OCI-LY3 (cell line): Measurements from ENCODE around the gene PPARGC1A.

Source experiments
- CTCF ChIP-seq: fragments of 200-600, 300-600 bp; sonication (generic); IDR thresholded peaks from 2 replicates; pipeline ENCODE4 v1.5.1; 2014; ENCODE audit warnings: antibody characterized with exemption, low read length, low read depth
- EZH2phosphoT487 ChIP-seq: fragments of 200-600 bp; shearing (Covaris generic); IDR thresholded peaks from 2 replicates; pipeline ENCODE4 v1.6.1; 2018; ENCODE audit warnings: antibody characterized with exemption, mixed run types, low read depth

- TF ChIP-seq CTCF (no peak), EZH2phosphoT487 (no peak)
These were observed 669 bp upstream of the PPARGC1A start for GRCh38 chr4:23890369-23891063.
